Peyer's patch (tissue), 4 donors: ENCODE data around the gene CCM2.

Source experiments
- POLR2A ChIP-seq, 2 donors: fragments of 450-650 bp; IDR thresholded peaks; one replicate each; pipeline ENCODE4 v1.5.1; 2017; ENCODE audit warnings: antibody characterized with exemption in 2 of 2, mild to moderate bottlenecking in 2 of 2, moderate library complexity in 2 of 2
- TF ChIP-seq, protein P1 (sequence below), 6 experiments: fragments of 450-650 bp in 4 of 6; fragments of 200-600 bp in 2 of 6; sonication (generic) in 1 of 6; IDR thresholded peaks; one replicate each; pipeline ENCODE4 v1.5.1; 2017 to 2019; ENCODE audit warnings: antibody characterized with exemption in 6 of 6, mild to moderate bottlenecking in 3 of 6, moderate library complexity in 1 of 6

DNA sequence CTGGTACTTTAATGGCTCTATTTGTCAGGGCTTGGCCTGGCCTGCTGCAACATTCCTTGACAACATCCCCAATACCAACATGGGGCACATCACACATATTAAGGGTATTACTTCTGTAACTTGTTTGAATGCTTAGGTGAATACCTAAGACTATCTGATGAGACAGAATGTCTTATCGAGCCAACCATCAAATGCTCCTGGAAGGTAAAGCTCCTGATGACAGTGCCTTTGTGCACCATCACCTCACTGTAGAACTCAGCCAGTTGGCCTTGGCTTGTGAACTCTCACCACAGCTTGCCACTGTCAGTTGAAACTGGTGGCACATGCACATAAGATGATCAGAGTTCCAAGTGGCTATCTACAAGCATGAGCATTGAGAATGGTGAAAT is 17.5 kb upstream of the CCM2 start:
- TF ChIP-seq, protein P1, sequence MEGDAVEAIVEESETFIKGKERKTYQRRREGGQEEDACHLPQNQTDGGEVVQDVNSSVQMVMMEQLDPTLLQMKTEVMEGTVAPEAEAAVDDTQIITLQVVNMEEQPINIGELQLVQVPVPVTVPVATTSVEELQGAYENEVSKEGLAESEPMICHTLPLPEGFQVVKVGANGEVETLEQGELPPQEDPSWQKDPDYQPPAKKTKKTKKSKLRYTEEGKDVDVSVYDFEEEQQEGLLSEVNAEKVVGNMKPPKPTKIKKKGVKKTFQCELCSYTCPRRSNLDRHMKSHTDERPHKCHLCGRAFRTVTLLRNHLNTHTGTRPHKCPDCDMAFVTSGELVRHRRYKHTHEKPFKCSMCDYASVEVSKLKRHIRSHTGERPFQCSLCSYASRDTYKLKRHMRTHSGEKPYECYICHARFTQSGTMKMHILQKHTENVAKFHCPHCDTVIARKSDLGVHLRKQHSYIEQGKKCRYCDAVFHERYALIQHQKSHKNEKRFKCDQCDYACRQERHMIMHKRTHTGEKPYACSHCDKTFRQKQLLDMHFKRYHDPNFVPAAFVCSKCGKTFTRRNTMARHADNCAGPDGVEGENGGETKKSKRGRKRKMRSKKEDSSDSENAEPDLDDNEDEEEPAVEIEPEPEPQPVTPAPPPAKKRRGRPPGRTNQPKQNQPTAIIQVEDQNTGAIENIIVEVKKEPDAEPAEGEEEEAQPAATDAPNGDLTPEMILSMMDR (IDR thresholded peaks at IDR 0.05), result no peak
- no peak for TF ChIP-seq POLR2A (IDR thresholded peaks at IDR 0.05)
